Adrenal gland (tissue), 12 donors: ENCODE data around the gene SIL1. TPM values are rescaled to one million over a fixed set of nuclear protein-coding genes. Genes with fewer than 3 reads are reported as not detected.

Experiments used
- DNase-seq, 7 donors: peaks; one replicate each; pipeline ENCODE4 v3.0.0-alpha.2; 2019 to 2020
- H3K27ac ChIP-seq, 5 donors: fragments of 200-600 bp; sonication (generic) in 4 of 5; 1 replicate in 3 of 5; 2 replicates in 2 of 5; pipeline versions ENCODE4 v1.5.1 to v1.8.0; 2016 to 2020; ENCODE audit warnings: mild to moderate bottlenecking in 1 of 5
- H3K27me3 ChIP-seq: fragments of 200-600 bp; 2 replicates; pipeline ENCODE4 v1.8.0; 2021
- H3K36me3 ChIP-seq, 2 donors: fragments of 200-600 bp; replicated peaks in 1 of 2; 1 replicate in 1 of 2; 2 replicates in 1 of 2; pipeline versions ENCODE4 v1.5.1 to v1.8.0; 2018 to 2022
- H3K4me1 ChIP-seq, 2 donors: fragments of 200-600 bp; replicated peaks in 1 of 2; 1 replicate in 1 of 2; 2 replicates in 1 of 2; pipeline versions ENCODE4 v1.5.1 to v1.8.0; 2018 to 2021
- H3K4me3 ChIP-seq, 4 donors: fragments of 200-600 bp; sonication (generic) in 3 of 4; one replicate each; pipeline ENCODE4 v1.5.1; 2016 to 2018
- H3K9me3 ChIP-seq, 3 donors: fragments of 200-600 bp; sonication (generic) in 1 of 3; replicated peaks in 1 of 3; 1 replicate in 2 of 3; 2 replicates in 1 of 3; pipeline versions ENCODE4 v1.5.1 to v1.8.0; 2016 to 2021
- CTCF ChIP-seq, 6 experiments: fragments of 450-650 bp in 4 of 6; fragments of 200-600 bp in 2 of 6; sonication (generic) in 1 of 6; IDR thresholded peaks; 1 replicate in 5 of 6; 2 replicates in 1 of 6; pipeline versions ENCODE4 v1.5.1 to v1.8.0; 2016 to 2021; ENCODE audit warnings: antibody characterized with exemption in 6 of 6, mild to moderate bottlenecking in 2 of 6, moderate library complexity in 1 of 6
- POLR2A ChIP-seq, 2 donors: fragments of 450-650 bp; IDR thresholded peaks; one replicate each; pipeline ENCODE4 v1.6.1; 2017; ENCODE audit warnings: antibody characterized with exemption in 2 of 2, mild to moderate bottlenecking in 2 of 2, moderate library complexity in 1 of 2
- WGBS, 4 donors: extraction: QIAGEN DNeasy Blood & Tissue Kit in 2 of 4; methylation state at CpG; one replicate each; pipeline versions ENCODE4 v1.1.5 to v1.1.7; 2013 to 2017; 5-methylcytosine and 5-hydroxymethylcytosine counted together
- intact Hi-C, 2 donors: fragments of 100-400 bp; cut with DNase I; formaldehyde crosslinking; loops; one replicate each; pipeline versions ENCODE4 v1.14.1 to v1.15.0; 2022 to 2023
- polyA plus RNA-seq, 3 donors: library from polyadenylated mRNA; stranded (reverse); fragments of 200-250 nt in 2 of 3; fragments of 350-450 nt in 1 of 3; fragmentation: Illumina TruSeq in 1 of 3; extraction: RNeasy Lipid Tissue Mini Kit (QIAGEN cat#74804) in 1 of 3; gene quantifications; one replicate each; pipeline ENCODE4 v1.2.3, GENCODE V29; 2013 to 2014
- total RNA-seq, 9 donors: library from RNA; depleted of rRNA in 4 of 9; stranded (reverse); fragments of >200 nt in 4 of 9; fragments of 120-200 nt in 1 of 9; fragmentation: NEBNext Ultra II Directional in 1 of 9; extraction: Animal tissue kit (Norgen Biotek cat#: 25700) in 1 of 9; gene quantifications; one replicate each; pipeline versions ENCODE4 v1.1.0 to v1.2.4, GENCODE V29; 2013 to 2023
- donor health status: healthy with polysubstance abuse.
- donor health status: Bipolar disorder and iron deficiency.
- donor health status: DM: yes; HTN: yes; CAD: no.
- donor health status: DM: no; HTN: no; CAD: no.
- donor health status: DM: no; HTN: no; CAD: no.
- donor health status: DM: yes; HTN: yes; CAD: no.

SIL1 gene
- total and polyA plus RNA-seq, 12 donors = 81.9 to 313 (median 142) TPM

- Histone ChIP-seq H3K36me3 (no peaks in the 10 kb centered on the region), H3K4me1 (peaks cover 0 to 16% of the 10 kb centered on the region in 2 donors), H3K27ac (no peak overlapping the region), H3K9me3 (no peaks in the 10 kb centered on the region), H3K27me3 (no peaks in the 10 kb centered on the region), H3K4me3 (no peak overlapping the region)
- TF ChIP-seq POLR2A (IDR thresholded peaks at IDR 0.05) = no peak
- TF ChIP-seq CTCF (IDR thresholded peaks at IDR 0.05) = peak in 4 of 6 experiments; percentile 21 to 44 (median 39)
- intact Hi-C loops = loop anchor here in 1 of 2 donors (10.0 kb wide), 1 partner anchor 163 kb away; no protein-coding TSS in a partner anchor
- WGBS, 4 donors = 49 to 66% (median 58%) methylated on average over 5 of the region's 5 CpGs
- DNase-seq = peak in 2 of 7 donors; percentile 27 to 32
Measured at GRCh38 chr5:139091439-139092156, 106.6 kb downstream of the SIL1 start.

GRCh38 chr5:139090581-139090980 lies 107.6 kb downstream of the SIL1 start:
- Histone ChIP-seq H3K4me1 (peaks cover 0 to 16% of the 10 kb centered on the region in 2 donors), H3K27ac (no peak overlapping the region), H3K36me3 (no peaks in the 10 kb centered on the region), H3K9me3 (no peaks in the 10 kb centered on the region), H3K4me3 (no peak overlapping the region), H3K27me3 (no peaks in the 10 kb centered on the region)
- DNase-seq = no peak
- intact Hi-C loops = loop anchor here in 1 of 2 donors (10.0 kb wide), 1 partner anchor 164 kb away; no protein-coding TSS in a partner anchor
- TF ChIP-seq POLR2A (IDR thresholded peaks at IDR 0.05) (no peak), CTCF (IDR thresholded peaks at IDR 0.05) (no peak)
- WGBS, 4 donors = 95 to 99% (median 98%) methylated on average over 5 of the region's 5 CpGs

- no peaks in the 10 kb centered on the region for H3K36me3 ChIP-seq
- H3K4me3 ChIP-seq = no peak overlapping the region
- 40 to 52% (median 49%) methylated on average over 1 of the region's 1 CpG for WGBS, 4 donors
- H3K27me3 ChIP-seq = no peaks in the 10 kb centered on the region
- DNase-seq = no peak
- intact Hi-C loops = no loop called here
- no peaks in the 10 kb centered on the region for H3K9me3 ChIP-seq
- H3K27ac ChIP-seq = no peak overlapping the region
- TF ChIP-seq POLR2A (IDR thresholded peaks at IDR 0.05) = no peak
- H3K4me1 ChIP-seq = peaks cover 0 to 16% of the 10 kb centered on the region in 2 donors
Measured at GRCh38 chr5:139088024-139088423, 110.1 kb downstream of the SIL1 start.

GRCh38 chr5:139082813-139083498 lies 115.2 kb downstream of the SIL1 start:
- no peaks in the 10 kb centered on the region for H3K36me3 ChIP-seq
- DNase-seq = no peak
- 90 to 97% (median 93%) methylated on average over 2 of the region's 2 CpGs for WGBS, 4 donors
- no peaks in the 10 kb centered on the region for H3K9me3 ChIP-seq
- intact Hi-C loops = no loop called here
- TF ChIP-seq CTCF (IDR thresholded peaks at IDR 0.05) (no peak), POLR2A (IDR thresholded peaks at IDR 0.05) (no peak)
- H3K27ac ChIP-seq = no peak overlapping the region
- no peaks in the 10 kb centered on the region for H3K4me1 ChIP-seq
- H3K27me3 ChIP-seq = no peaks in the 10 kb centered on the region
- no peak overlapping the region for H3K4me3 ChIP-seq
